Measurements from ENCODE around the gene C16orf74.

The C16orf74 gene

GRCh38 chr16:85712801-85713200, 38.1 kb downstream of the C16orf74 start:
- no peak for TF ChIP-seq CTCF (IDR thresholded peaks at IDR 0.05; ENCODE audit: low read depth, low read length)
- no peak overlapping the region for H3K4me3 ChIP-seq (ENCODE audit: low read depth, low read length)

- TF ChIP-seq CTCF (IDR thresholded peaks at IDR 0.05; ENCODE audit: low read depth, low read length), result no peak
- no peak overlapping the region for H3K4me3 ChIP-seq (ENCODE audit: low read depth, low read length)
Measured at GRCh38 chr16:85711982-85712587, 38.8 kb downstream of the C16orf74 start.

- no peak overlapping the region for H3K4me3 ChIP-seq (ENCODE audit: low read depth, low read length)
- TF ChIP-seq CTCF (IDR thresholded peaks at IDR 0.05; ENCODE audit: low read depth, low read length), result no peak
Measured at GRCh38 chr16:85710732-85711131, 40.2 kb downstream of the C16orf74 start.

GRCh38 chr16:85709766-85710585, 40.9 kb downstream of the C16orf74 start:
- no peak for TF ChIP-seq CTCF (IDR thresholded peaks at IDR 0.05; ENCODE audit: low read depth, low read length)
- no peak overlapping the region for H3K4me3 ChIP-seq (ENCODE audit: low read depth, low read length)

- TF ChIP-seq CTCF (IDR thresholded peaks at IDR 0.05; ENCODE audit: low read depth, low read length), result no peak
- H3K4me3 ChIP-seq (ENCODE audit: low read depth, low read length), result no peak overlapping the region
Measured at GRCh38 chr16:85708338-85708737, 42.6 kb downstream of the C16orf74 start.

- TF ChIP-seq CTCF (IDR thresholded peaks at IDR 0.05; ENCODE audit: low read depth, low read length), result no peak
- no peak overlapping the region for H3K4me3 ChIP-seq (ENCODE audit: low read depth, low read length)
Measured at GRCh38 chr16:85707528-85708095, 43.3 kb downstream of the C16orf74 start.

All from WI38 (cell line).